GM19238 (cell line): ENCODE data around the gene BTF3L4.
"Not testable (repeated sequence)": the region's sequence is repeated elsewhere in the genome, so short reads cannot be mapped to it uniquely, and the experiment has no call there.

Experiments used
- DNase-seq: peaks from one replicate; pipeline ENCODE4 v3.0.0; 2011; ENCODE audit warnings: low spot score; ENCODE audit not compliant: insufficient read length

Gene BTF3L4

DNA sequence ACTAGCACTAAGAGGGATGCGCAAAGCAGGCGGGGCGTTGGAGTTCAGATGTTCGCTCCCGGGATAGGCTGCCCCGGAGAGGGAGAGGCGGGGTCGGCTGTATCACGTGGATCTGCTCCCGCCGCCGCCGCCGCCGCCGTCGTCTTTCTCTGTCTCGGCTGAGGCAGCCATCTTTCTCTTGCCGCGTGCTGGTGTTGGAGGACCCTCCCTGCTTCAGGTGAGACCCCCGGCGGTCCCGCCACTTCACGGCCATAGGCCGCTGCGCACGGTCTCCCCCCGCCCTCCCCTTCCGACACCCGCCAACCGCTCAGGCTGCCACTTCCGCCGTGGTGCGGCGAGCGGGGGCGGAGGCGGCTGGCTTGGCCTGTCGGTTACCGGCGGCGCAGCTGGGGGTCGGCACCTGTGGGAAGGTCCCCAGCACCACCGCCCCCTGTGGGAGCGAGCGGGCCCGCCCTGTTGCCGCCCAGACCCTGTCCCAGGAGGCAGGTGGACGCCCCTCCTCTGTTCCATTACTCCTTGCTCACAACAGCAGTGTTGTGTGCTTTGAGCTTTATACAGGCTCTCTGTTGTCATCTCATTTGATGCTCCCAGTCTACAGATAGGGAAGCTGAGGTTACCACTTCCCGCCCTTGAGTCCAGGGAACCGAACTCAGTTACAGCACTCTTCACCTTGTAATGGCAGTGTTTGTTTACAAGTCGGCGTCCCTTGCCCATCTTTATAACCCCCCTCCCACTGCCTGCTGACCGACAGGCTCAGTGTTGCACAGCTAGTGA lies at the start of gene BTF3L4:
TSS of gene BTF3L4 (plus strand) at position 133 of the 774 bp plus-strand sequence. CDS start 3,553 bp downstream, outside the sequence.
- peak; percentile 86 for DNase-seq

DNA sequence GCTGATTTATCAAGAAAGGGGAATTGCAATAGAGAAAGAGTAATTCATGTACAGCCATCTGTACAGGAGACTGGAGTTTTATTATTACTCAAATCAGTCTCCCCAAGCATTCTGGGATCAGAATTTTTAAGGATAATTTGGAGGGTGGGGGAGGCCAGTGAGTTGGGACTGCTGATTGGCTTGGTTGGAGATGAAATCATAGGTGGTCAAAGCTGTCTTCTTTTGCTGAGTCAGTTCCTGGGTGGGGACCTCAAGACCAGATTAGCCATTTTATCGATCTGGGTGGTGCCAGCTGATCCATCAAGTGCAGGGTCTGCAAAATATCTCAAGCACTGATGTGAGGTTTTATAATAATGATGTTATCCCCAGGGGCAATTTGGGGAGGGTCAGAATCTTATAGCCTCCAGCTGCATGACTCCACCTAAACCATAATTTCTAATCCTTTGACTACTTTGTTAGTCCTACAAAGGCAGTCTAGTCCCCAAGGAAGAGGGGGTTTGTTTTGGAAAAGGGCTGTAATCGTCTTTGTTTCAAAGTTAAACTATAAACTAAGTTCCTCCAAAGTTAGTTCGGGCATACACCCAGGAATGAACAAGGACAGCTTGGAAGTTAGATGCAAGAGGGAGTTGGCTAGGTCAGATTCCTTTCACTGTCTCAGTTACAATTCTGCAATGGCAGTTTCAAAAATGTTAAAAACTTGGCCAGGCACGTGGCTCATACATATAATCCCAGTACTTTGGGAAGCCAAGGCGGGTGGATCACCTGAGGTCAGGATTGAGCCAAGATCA lies 48.7 kb upstream of the BTF3L4 start:
- DNase-seq, result no peak

DNA sequence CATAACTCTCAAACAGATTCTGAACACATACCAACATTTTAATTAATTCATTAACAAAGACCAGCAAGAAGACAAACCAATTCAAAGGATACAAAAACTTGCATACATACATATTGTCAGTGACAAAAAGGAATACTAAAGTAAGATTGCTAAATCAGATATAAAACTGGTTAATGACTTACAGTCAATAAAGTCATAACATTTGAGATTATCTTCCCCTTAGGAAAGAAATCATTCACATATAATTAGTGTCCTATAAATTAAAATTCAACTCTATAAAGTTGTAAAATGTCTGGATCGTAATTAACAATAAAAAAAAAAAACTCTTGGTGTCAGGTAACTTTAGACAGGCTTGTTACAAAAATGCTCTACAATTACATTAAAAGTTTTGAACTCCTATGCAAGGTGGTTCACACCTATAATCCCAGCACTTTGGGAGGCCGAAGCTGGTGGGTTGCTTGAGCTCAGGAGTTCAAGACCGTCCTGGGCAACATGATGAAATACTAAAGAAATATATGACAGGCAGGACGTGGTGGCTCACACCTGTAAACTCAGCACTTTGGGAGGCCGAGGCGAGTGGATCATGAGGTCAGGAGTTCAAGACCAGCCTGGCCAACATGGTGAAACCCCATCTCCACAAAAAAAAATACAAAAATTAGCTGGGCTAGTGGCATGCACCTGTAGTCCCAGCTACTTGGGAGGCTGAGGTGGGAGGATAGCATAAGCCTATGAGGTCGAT lies 47.9 kb upstream of the BTF3L4 start:
- no peak for DNase-seq

DNA sequence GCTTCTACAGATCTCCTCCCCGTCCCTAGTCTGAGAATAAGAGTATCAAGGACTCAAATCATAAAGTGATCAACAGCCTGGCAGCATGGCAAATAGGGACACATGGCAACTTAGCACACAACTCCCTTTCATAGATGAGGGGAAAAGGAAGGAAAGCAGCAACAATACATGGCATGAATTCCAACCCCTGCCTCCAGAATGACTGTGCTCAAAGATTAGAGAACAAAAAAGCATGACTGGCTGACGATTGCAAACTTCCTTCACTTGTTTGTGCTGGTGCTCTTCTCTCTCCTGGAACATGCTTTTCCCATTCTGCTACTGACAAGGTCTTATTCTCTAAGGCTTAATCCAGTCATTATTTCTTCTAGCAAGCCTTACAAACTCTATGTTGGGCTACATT lies 34.0 kb upstream of the BTF3L4 start:
- DNase-seq, result no peak

DNA sequence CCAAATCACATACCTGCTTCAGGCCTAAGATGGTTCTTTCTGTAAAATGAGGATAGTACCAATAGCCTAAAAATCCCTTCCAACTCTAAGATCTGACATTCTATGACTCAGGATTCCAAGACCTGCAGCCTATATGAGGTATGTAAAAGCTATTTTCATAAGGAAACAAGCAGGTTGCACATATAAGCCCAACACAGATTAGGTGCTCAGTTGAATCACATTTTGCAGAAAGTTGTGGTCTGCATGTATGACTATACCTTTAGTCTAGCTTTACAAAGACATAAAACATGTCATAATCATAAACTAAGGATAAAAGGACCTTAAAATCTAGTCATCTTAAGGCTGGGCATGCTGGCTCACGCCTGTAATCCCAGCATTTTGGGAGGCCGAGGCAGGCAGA lies 29.8 kb upstream of the BTF3L4 start:
- DNase-seq, result no peak

DNA sequence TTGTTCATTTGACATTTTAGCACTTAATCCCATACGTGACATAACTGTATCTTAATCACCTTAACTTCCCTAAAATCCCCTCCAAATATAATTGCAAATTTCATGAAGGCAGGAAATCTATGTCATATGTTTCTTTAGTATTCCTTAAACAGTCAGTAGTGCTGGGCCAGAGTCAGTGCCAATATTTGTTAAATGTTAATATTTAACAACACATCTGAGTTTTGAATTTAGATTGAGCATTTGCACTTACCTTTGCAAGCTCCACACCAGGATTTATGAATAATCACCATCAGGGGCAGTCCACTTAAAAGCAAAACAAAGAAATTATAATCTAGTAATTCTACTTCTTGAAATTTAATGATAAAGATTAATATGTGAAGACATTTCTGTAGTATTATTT lies 27.8 kb upstream of the BTF3L4 start:
- DNase-seq, result no peak

DNA sequence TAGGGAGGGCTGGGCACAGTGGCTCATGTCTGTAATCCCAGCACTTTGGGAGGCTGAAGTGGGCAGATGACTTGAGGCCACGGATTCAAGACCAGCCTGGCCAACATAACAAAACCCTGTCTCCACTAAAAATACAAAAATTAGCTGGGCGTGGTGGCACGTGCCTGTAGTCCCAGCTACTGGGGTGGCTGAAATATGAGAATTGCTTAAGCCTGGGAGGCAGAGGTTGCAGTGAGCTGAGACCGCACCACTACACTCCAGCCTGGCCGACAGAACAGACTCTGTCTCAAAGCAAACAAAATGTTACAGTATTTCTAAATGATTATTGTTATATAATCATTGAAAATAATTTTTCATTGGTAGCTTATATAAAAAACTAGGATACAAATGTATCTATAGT lies 27.3 kb upstream of the BTF3L4 start:
- not testable (repeated sequence) for DNase-seq

DNA sequence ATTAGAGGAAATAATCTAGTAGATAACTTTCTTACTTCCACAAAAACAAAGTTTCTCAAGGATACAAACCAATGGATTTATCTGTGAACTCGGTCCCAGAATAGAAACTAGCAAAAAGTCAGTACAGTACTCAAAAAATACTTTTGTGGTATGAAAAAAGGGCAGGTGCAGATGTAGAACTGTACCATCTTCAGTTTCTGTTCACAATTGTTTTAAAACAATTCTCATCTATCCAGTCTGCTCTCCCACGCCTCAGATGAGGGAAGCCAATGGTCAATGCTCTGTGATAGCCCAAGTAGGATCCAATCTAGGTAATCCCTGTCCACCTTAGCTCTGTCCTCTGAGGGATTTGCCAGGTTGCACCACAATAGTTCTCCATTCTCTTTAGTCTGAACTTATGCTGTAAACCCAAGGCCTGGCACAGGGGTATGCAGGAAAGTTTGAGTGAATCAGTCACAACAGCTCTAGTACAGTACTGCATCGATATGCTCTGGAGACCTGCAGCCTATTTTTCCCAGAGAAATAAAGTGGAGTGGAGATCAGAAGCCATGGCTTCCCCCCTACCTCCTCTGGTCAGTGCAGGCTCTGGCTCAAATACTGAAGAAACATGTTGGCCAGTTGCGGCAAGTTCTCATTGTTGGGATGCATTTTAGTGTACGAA lies 23.8 kb upstream of the BTF3L4 start:
- no peak for DNase-seq

DNA sequence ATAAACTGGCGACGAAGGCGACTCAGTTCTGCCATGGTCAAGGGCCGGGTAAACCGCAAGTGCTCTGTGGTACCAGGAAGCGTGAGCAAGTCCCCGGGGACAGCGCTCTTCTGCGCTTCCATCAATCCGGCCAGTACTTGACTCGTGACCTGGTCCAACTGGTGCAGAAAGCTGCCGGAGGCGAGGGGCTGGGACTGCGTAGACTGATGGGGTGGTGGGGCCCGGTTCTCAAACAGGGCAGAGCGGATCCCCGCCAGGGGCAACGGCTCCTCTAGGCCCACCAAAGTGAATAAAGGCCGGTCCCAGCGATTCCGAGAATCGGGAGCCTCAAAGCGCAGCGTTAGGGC lies 23.3 kb upstream of the BTF3L4 start:
- no peak for DNase-seq

DNA sequence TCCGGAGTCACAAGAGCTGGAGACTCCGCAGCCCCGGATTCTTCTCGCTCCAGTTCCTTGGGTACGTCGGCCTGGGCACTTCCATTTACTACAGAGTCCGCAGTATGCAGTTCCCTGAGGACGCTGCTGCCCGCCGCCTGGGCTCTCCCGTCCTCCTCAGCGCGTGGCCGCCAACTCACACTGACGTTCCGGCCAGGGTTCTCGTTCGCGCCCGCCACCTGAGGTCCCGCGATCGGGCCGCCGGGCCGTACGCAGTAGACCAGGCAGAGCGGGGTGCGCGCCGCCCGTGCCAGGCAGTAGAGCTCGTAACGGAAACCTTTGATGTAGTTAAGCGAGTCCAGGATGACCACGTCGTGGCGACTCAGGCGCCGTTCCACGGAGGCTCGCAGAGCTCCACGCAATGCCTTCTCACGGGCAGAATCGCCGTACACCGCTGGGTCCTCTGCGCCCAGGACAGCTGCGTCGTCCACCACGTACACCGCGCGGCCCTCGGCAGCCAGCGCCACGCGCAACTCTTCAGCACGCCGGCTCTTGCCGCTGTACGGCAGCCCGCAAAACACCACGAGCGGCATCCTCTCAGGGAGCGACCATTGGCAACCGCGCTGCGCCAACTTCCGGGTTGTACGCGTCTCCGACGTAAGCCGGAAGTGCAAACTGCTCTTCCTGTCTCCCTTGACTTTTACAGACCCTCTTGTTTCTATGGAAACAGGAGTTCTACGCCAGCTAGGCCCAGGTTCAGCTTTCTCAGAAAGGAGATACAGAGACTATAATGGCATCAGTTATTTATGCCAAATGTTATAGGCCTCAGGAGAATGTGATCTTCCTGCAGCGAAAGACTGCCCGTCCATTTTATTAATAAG lies 22.7 kb upstream of the BTF3L4 start, which contains the start of gene KTI12:
TSS of gene KTI12 (minus strand) at position 621 of the 860 bp plus-strand sequence. CDS start at position 572, 49 bp downstream.
- peak; percentile 80 for DNase-seq

DNA sequence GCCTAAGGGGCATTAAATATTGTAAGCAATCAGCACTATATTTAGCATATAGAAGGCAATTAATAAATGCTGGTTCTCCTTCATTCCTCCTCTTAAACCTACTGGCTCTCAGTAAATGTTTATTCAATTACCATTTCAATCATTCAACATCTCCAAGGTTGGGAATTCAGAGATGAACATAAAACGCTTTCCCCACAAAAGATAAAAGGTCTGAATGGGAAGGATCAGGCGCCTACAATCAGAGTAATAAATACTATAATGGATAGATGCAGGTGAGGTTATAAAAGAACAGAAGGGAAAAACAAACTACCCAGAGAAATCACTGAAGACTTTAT lies 22.1 kb upstream of the BTF3L4 start:
- DNase-seq, result no peak

DNA sequence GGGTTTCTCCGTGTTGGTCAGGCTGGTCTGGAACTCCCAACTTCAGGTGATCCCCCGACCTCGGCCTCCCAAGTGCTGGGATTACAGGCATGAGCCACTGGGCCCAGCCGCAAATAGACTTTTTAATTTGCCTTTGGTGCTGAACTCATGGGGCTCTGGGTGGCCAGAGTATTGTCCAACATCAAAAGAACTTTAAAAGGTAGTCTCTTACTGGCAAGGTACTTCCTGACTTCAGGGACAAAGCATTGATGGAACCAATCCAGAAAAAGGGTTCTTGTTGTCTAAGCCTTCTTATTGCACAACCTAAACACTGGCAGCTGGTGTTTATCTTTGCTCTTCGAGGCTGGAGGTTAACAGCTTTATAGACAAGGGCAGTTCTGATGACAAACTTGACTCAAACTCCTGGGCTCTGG lies 18.7 kb upstream of the BTF3L4 start:
- DNase-seq, result no peak

DNA sequence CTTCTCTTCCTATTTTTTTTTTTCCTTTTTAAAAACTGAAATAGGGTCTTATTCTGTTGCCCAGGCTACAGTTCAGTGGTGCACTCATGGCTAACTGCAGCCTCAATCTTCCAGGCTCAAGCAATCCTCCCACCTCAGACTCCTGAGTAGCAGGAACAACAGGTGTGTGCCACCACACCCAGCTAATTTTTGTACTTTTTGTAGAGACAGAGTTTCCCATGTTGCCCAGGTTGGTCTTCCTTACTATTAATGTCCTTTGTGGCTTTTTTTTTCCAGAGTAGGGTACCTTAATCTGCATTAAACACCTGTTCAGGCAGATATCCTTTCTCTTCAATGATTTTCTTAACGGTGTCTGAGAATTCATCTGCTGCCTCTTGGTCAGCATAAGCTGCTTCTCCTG lies 18.2 kb upstream of the BTF3L4 start:
- no peak for DNase-seq

DNA sequence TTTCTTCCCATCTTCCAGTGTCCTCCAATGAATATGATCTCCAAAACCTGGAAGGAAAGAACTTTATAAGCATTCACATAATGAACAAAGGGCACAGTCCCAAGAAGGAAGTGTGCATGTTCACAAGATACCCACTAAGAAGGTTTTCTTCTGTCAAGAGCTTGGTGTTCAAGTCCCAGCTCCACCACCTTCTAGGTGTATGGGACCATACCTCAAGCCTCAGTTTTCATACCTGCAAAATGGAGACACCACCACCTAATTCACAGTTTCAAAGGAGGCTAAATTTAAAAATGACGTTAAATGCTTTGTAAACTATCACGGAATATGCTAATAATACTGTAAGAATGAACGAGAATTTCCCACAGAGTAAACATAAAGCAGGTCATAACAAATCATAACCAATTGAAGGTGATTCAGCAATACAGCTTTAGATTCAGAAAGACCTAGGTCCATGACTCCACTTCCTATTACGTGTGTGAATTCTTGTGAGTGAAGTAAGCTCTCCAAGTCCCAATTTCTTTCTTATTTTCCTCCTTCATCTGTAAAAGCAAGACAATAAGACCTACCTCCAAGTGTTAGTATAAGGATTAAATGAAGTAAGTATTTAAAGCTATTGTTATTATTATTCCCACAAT lies 14.4 kb upstream of the BTF3L4 start:
- DNase-seq, result no peak

DNA sequence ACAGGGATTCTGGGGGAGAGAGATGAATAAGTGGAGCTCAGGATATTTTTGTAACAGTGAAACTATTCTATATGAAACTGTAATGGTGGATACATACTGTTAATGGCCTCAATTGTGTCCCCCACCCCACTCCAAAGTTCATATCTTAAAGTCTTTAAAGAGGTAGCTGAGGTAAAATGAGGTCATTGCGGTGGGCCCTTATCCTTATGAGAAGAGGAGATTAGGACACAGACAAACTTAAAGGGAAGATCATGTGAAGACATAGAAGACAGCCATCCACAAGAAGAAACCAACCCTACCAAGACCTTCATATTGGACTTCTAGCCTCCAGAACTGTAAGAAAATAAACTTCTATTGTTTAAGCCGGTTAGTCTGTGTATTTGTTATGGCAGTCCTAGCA lies 10.9 kb upstream of the BTF3L4 start:
- DNase-seq, result no peak

DNA sequence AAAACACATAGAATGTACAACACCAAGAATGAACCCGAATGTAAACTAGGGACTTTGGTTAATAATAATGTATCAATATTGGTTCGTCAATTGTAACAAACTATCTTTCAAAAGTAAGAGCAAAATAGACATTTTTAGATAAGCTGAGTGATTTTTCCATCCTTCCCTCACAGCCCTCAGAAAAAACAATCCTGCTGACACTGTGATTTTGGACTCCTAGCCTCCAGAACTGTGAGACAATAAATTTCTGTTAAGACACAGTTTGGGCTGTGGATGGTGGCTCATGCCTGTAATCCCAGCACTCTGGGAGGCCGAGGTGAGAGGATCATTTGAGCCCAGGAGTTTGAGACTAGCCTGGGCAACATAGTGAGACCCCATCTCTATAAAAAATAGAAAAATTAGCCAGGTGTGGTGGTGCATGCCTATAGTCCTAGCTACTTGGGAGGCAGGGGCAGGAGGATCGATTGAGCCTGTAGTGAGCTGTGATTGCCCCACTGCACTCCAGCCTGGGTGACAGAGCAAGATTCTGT lies 10.4 kb upstream of the BTF3L4 start:
- DNase-seq, result not testable (repeated sequence)

DNA sequence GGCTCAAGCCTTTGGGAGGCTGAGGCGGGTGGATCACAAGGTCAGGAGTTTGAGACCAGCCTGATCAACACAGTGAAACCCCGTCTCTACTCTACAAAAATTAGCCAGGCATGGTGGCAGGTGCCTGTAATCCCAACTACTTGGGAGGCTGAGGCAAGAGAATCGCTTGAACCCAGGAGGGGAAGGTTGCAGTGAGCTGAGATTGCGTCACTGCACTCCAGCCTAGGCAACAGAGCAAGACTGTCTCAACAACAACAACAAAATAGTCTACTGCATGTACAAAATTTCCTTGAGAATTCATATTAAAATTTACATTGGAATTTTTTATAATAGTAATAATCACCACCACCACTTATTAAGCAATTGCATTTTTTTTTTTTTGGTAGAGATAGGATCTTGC lies 6.8 kb upstream of the BTF3L4 start:
- DNase-seq, result not testable (repeated sequence)

DNA sequence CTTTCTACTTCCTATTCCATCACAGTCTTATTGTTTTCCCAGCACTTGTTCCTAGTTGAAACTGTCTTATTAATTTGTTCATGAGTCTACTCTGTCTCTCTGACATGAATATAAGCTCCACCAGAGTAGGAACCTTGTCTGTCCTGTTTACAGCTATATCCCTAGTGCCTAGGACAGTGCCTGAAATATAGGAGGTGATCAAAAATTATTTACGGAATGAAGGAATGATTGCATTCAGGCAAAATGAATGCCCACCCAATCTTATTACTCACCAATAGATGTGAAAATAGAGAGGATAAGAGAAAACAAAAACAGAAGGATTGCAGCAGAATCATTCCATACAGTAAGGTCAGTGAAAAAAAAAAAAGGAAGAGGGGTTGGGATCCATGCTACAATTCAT lies 2.2 kb upstream of the BTF3L4 start:
- no peak for DNase-seq

DNA sequence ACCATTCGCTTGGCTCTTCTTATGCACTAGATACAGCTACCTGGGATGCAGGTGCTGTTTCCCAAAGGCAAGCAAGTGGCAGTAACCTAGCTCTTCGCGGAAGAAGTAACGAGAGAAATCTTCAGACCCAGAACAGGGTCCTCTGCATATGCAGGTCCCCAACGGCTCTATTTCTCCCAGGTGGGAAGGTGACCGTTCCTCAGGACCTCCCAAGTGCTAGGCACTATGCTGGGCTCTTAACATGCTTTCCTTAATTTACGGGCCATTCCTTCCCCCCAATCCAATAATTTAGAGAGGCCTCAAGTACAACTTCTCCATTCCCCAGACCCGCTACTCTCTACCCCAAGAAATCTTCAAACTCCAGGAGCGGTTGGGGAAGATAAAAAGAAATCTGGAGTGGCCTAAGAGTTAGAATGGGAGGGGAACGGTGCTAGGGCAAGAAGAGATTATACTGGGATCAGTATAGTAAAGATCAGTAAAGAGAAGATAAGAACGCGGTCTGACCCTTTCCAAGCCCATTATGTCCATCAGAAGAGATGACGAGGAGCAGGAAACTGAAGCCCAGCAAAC lies 1.5 kb upstream of the BTF3L4 start:
- no peak for DNase-seq
